ENCODE results near the gene TCF7L2.

TCF7L2 gene

GRCh38 chr10:112949875-112950507 is at the start of gene TCF7L2:
Gene TCF7L2, plus strand, starts transcription at chr10:112950247. Its CDS starts 510 bp downstream, at chr10:112950757.
- DNase-seq (ENCODE audit: low read depth): peak; percentile 97

GRCh38 chr10:112902730-112903129 is 47.3 kb upstream of the TCF7L2 start:
- DNase-seq (ENCODE audit: low read depth): no peak

- peak; percentile 68 for DNase-seq (ENCODE audit: low read depth)
Measured at GRCh38 chr10:112904000-112904399, 46.0 kb upstream of the TCF7L2 start.

GRCh38 chr10:112906945-112907344 is 43.1 kb upstream of the TCF7L2 start:
- DNase-seq (ENCODE audit: low read depth): no peak

GRCh38 chr10:112907893-112908292 is 42.2 kb upstream of the TCF7L2 start:
- peak; percentile 17 for DNase-seq (ENCODE audit: low read depth)

- DNase-seq (ENCODE audit: low read depth): no peak
Measured at GRCh38 chr10:112911206-112911605, 38.8 kb upstream of the TCF7L2 start.

GRCh38 chr10:112912410-112912928 is 37.6 kb upstream of the TCF7L2 start:
- DNase-seq (ENCODE audit: low read depth): no peak

- no peak for DNase-seq (ENCODE audit: low read depth)
Measured at GRCh38 chr10:112913255-112913654, 36.8 kb upstream of the TCF7L2 start.

GRCh38 chr10:112913661-112914287 is 36.3 kb upstream of the TCF7L2 start:
- DNase-seq (ENCODE audit: low read depth): no peak

GRCh38 chr10:112914288-112914952 is 35.6 kb upstream of the TCF7L2 start:
- DNase-seq (ENCODE audit: low read depth): no peak

GRCh38 chr10:112915590-112916572 is 34.2 kb upstream of the TCF7L2 start:
- DNase-seq (ENCODE audit: low read depth): peak; percentile 56

GRCh38 chr10:112917681-112918080 is 32.4 kb upstream of the TCF7L2 start:
- no peak for DNase-seq (ENCODE audit: low read depth)

- DNase-seq (ENCODE audit: low read depth): no peak
Measured at GRCh38 chr10:112918771-112919170, 31.3 kb upstream of the TCF7L2 start.

GRCh38 chr10:112919721-112920120 is 30.3 kb upstream of the TCF7L2 start:
- peak; percentile 85 for DNase-seq (ENCODE audit: low read depth)

- DNase-seq (ENCODE audit: low read depth): no peak
Measured at GRCh38 chr10:112926906-112927688, 22.9 kb upstream of the TCF7L2 start.

GRCh38 chr10:112927980-112928379 is 22.1 kb upstream of the TCF7L2 start:
- DNase-seq (ENCODE audit: low read depth): no peak

- no peak for DNase-seq (ENCODE audit: low read depth)
Measured at GRCh38 chr10:112932658-112933057, 17.4 kb upstream of the TCF7L2 start.

- no peak for DNase-seq (ENCODE audit: low read depth)
Measured at GRCh38 chr10:112934193-112934592, 15.9 kb upstream of the TCF7L2 start.

GRCh38 chr10:112938808-112939482 is 11.1 kb upstream of the TCF7L2 start:
- no peak for DNase-seq (ENCODE audit: low read depth)

GRCh38 chr10:112945811-112946210 is 4.2 kb upstream of the TCF7L2 start:
- DNase-seq (ENCODE audit: low read depth): no peak
